ENCODE measurements around the gene NTNG1.
"Not testable (repeated sequence)": the region's sequence is repeated elsewhere in the genome, so short reads cannot be mapped to it uniquely, and the experiment has no call there.

NTNG1 gene

GRCh38 chr1:107198561-107198960 lies 57.7 kb downstream of the NTNG1 start:
- DNase-seq (ENCODE audit: low spot score) = no peak

- no peak for DNase-seq (ENCODE audit: low spot score)
Observed at GRCh38 chr1:107200631-107201030, 59.8 kb downstream of the NTNG1 start.

GRCh38 chr1:107202007-107202406 lies 61.2 kb downstream of the NTNG1 start:
- no peak for DNase-seq (ENCODE audit: low spot score)

- DNase-seq (ENCODE audit: low spot score) = no peak
Observed at GRCh38 chr1:107213225-107213624, 72.4 kb downstream of the NTNG1 start.

- DNase-seq (ENCODE audit: low spot score) = no peak
Observed at GRCh38 chr1:107220036-107220435, 79.2 kb downstream of the NTNG1 start.

- no peak for DNase-seq (ENCODE audit: low spot score)
Observed at GRCh38 chr1:107225706-107226105, 84.9 kb downstream of the NTNG1 start.

GRCh38 chr1:107228704-107229371 lies 88.0 kb downstream of the NTNG1 start:
- no peak for DNase-seq (ENCODE audit: low spot score)

GRCh38 chr1:107229711-107230110 lies 88.9 kb downstream of the NTNG1 start:
- DNase-seq (ENCODE audit: low spot score) = no peak

GRCh38 chr1:107230121-107230520 lies 89.3 kb downstream of the NTNG1 start:
- DNase-seq (ENCODE audit: low spot score) = no peak

- no peak for DNase-seq (ENCODE audit: low spot score)
Observed at GRCh38 chr1:107231291-107231690, 90.5 kb downstream of the NTNG1 start.

- no peak for DNase-seq (ENCODE audit: low spot score)
Observed at GRCh38 chr1:107232426-107232825, 91.6 kb downstream of the NTNG1 start.

- DNase-seq (ENCODE audit: low spot score) = not testable (repeated sequence)
Observed at GRCh38 chr1:107236760-107237159, 95.9 kb downstream of the NTNG1 start.

- no peak for DNase-seq (ENCODE audit: low spot score)
Observed at GRCh38 chr1:107243461-107243860, 102.6 kb downstream of the NTNG1 start.

- no peak for DNase-seq (ENCODE audit: low spot score)
Observed at GRCh38 chr1:107244709-107245500, 104.1 kb downstream of the NTNG1 start.

- DNase-seq (ENCODE audit: low spot score) = no peak
Observed at GRCh38 chr1:107246775-107247345, 106.0 kb downstream of the NTNG1 start.

- no peak for DNase-seq (ENCODE audit: low spot score)
Observed at GRCh38 chr1:107247679-107248078, 106.8 kb downstream of the NTNG1 start.

GRCh38 chr1:107250169-107250568 lies 109.3 kb downstream of the NTNG1 start:
- DNase-seq (ENCODE audit: low spot score) = no peak

GRCh38 chr1:107251083-107251482 lies 110.2 kb downstream of the NTNG1 start:
- no peak for DNase-seq (ENCODE audit: low spot score)

- DNase-seq (ENCODE audit: low spot score) = no peak
Observed at GRCh38 chr1:107251839-107252238, 111.0 kb downstream of the NTNG1 start.

- DNase-seq (ENCODE audit: low spot score) = no peak
Observed at GRCh38 chr1:107252271-107252670, 111.4 kb downstream of the NTNG1 start.

GRCh38 chr1:107254306-107254705 lies 113.5 kb downstream of the NTNG1 start:
- no peak for DNase-seq (ENCODE audit: low spot score)

- DNase-seq (ENCODE audit: low spot score) = no peak
Observed at GRCh38 chr1:107255469-107255868, 114.6 kb downstream of the NTNG1 start.

Measured in left forelimb (tissue), 1 donor.